Kidney epithelial cell (primary cell): ENCODE data around the gene LIF. TPM values are rescaled to one million over a fixed set of nuclear protein-coding genes. Genes with fewer than 3 reads are reported as not detected.

Experiments used
- DNase-seq: peaks from one replicate; pipeline ENCODE4 v3.0.0-alpha.2; 2010; ENCODE audit warnings: low read depth
- H3K27me3 ChIP-seq: 2 replicates; pipeline ENCODE4 v1.6.0; 2011; ENCODE audit warnings: low read length; ENCODE audit not compliant: control insufficient read depth, insufficient read depth
- H3K36me3 ChIP-seq: 2 replicates; pipeline ENCODE4 v1.5.1; 2011; ENCODE audit warnings: low read length; ENCODE audit not compliant: control insufficient read depth, insufficient read depth
- H3K4me3 ChIP-seq: 2 replicates; pipeline ENCODE4 v1.5.1; 2011; ENCODE audit warnings: low read depth, mild to moderate bottlenecking, control low read depth, low read length
- CTCF ChIP-seq: IDR thresholded peaks from 2 replicates; pipeline ENCODE4 v1.5.1; 2011; ENCODE audit warnings: mild to moderate bottlenecking, moderate library complexity, low read length, control low read depth, inconsistent platforms; ENCODE audit not compliant: insufficient read depth, poor library complexity, severe bottlenecking
- total RNA-seq: library from RNA; depleted of rRNA; stranded (reverse); fragments of >200 nt; gene quantifications from 2 replicates; pipeline ENCODE4 v1.2.3, GENCODE V29; 2015

The LIF gene
- total RNA-seq, result 108 and 112 TPM in 2 replicates

- no peak for TF ChIP-seq CTCF
- H3K27me3 ChIP-seq, result no peaks in the 10 kb centered on the region
- DNase-seq, result no peak
- peak within 1 kb of the TSS; percentile 41 for H3K4me3 ChIP-seq
- H3K36me3 ChIP-seq, result peaks cover 6% of the 10 kb centered on the region
Observed at GRCh38 chr22:30245985-30246813, at the start of gene LIF. TSS of gene LIF (minus strand) at chr22:30246759. CDS start at chr22:30246695, 64 bp downstream.

- no peaks in the 10 kb centered on the region for H3K36me3 ChIP-seq
- TF ChIP-seq CTCF, result no peak
- H3K4me3 ChIP-seq, result no peak overlapping the region
- no peak for DNase-seq
- no peaks in the 10 kb centered on the region for H3K27me3 ChIP-seq
Observed at GRCh38 chr22:30296324-30296723, 49.8 kb upstream of the LIF start.

GRCh38 chr22:30295576-30295975 is 49.0 kb upstream of the LIF start:
- DNase-seq, result no peak
- no peaks in the 10 kb centered on the region for H3K36me3 ChIP-seq
- H3K4me3 ChIP-seq, result no peak overlapping the region
- TF ChIP-seq CTCF, result no peak
- no peaks in the 10 kb centered on the region for H3K27me3 ChIP-seq

- Histone ChIP-seq H3K27me3 (no peaks in the 10 kb centered on the region), H3K4me3 (no peak overlapping the region), H3K36me3 (no peaks in the 10 kb centered on the region)
- TF ChIP-seq CTCF, result no peak
- DNase-seq, result no peak
Observed at GRCh38 chr22:30294830-30295229, 48.3 kb upstream of the LIF start.

- no peak for TF ChIP-seq CTCF
- H3K27me3 ChIP-seq, result no peaks in the 10 kb centered on the region
- H3K4me3 ChIP-seq, result no peak overlapping the region
- no peaks in the 10 kb centered on the region for H3K36me3 ChIP-seq
- no peak for DNase-seq
Observed at GRCh38 chr22:30294066-30294465, 47.5 kb upstream of the LIF start.

- TF ChIP-seq CTCF, result no peak
- no peaks in the 10 kb centered on the region for H3K27me3 ChIP-seq
- no peak overlapping the region for H3K4me3 ChIP-seq
- no peak for DNase-seq
- H3K36me3 ChIP-seq, result no peaks in the 10 kb centered on the region
Observed at GRCh38 chr22:30293026-30293425, 46.5 kb upstream of the LIF start.
